Right ventricle myocardium inferior (tissue), 1 donor: ENCODE data around the gene FMOD. TPM values are rescaled to one million over a fixed set of nuclear protein-coding genes. Genes with fewer than 3 reads are reported as not detected.
"Not testable (repeated sequence)": the region's sequence is repeated elsewhere in the genome, so short reads cannot be mapped to it uniquely, and the experiment has no call there.

Experiments
- ATAC-seq: fragments of 200-7000 bp; cut with Tn5 transposase; one replicate; pipeline ENCODE4 v1.9.1; 2020; ENCODE audit warnings: mild to moderate bottlenecking, moderate library complexity
- DNase-seq: peaks from one replicate; pipeline ENCODE4 v3.0.0; 2021; ENCODE audit errors: missing footprints
- intact Hi-C: fragments of 100-400 bp; cut with DNase I; formaldehyde crosslinking; loops from one replicate; pipeline ENCODE4 v1.11.0; 2022
- total RNA-seq: library from RNA; stranded (reverse); fragmentation: NEBNext Ultra II Directional; extraction: Animal tissue kit (Norgen Biotek cat#: 25700); gene quantifications from one replicate; pipeline ENCODE4 v1.2.1, GENCODE V29; 2021
- donor health status: DM: no; HTN: yes; CAD: no; lungs with severe emphysema.

FMOD gene
- total RNA-seq, 1 donor from 2014 or later = 7.7 TPM

DNA sequence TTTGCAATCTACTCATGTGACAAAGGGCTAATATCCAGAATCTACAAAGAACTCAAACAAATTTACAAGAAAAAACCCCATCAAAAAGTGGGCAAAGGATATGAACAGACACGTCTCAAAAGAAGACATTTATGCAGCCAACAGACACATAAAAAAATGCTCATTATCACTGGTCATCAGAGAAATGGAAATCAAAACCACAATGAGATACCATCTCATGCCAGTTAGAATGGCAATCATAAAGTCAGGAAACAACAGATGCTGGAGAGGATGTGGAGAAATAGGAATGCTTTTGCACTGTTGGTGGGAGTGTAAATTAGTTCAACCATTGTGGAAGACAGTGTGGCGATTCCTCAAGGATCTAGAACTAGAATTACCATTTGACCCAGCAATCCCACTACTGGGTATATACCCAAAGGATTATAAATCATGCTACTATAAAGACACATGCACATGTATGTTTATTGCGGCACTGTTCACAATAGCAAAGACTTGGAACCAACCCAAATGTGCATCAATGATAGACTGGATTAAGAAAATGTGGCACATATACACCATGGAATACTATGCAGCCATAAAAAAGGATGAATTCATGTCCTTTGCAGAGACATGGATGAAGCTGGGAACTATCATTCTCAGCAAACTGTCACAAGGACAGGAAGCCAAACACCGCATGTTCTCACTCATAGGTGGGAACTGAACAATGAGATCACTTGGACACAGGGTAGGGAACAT lies 36.7 kb downstream of the FMOD start:
- intact Hi-C loops, DNase-seq, ATAC-seq: not testable (repeated sequence)

DNA sequence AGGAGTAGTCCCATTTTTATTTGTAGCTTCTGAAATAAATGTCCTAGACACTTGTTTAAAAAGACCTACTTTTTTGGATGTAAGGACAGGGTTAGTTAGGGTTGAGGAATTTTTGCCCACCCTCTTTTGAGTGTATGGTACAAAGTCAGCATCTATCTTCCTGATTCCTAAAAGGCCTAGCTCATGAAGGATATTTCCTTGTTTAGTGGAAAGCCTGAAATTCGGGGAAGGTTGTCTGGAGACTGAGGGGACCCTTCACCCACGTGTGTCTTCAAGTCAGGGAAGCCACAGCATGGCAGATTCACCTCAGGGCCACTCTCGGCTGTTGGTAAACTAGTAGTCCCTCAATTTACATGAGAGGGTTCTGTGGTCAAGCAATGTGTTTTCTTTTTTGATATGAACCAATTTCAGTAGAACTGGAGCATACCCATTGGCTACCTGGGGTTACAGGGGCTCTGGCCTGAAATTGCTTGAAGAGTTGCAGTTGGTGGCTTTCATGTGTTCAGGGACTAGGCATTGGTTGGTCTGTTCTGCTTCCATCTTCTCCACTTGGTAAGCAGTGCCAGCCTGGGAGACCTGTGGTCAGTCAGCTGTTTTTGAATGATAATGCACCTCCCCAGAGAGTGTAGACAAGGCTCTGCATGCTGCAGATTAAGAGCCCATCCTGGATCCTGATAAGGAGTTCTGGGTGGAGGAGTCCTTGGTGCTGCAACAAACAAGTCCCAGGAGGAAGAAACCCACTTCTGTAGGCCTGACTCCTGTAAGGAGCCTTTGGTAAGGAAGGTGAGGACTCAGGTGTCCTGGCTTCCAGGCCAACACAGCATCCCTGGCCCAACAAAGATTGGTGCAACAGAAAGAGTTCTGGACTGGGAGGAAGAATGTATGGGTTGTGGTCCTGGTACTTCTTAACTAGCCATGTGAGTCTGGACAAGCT lies 39.3 kb downstream of the FMOD start:
- ATAC-seq (no peak), DNase-seq (no peak)
- intact Hi-C loops = no loop called here

DNA sequence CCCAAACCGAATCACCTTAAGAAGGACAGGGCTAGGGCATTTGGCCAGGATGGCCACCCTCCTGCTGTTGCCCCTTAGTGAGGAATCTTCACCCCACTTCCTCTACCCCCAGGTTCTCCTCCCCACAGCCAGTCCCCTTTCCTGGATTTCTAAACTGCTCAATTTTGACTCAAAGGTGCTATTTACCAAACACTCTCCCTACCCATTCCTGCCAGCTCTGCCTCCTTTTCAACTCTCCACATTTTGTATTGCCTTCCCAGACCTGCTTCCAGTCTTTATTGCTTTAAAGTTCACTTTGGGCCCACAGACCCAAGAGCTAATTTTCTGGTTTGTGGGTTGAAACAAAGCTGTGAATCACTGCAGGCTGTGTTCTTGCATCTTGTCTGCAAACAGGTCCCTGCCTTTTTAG lies 42.0 kb downstream of the FMOD start:
- DNase-seq = no peak
- no peak for ATAC-seq
- intact Hi-C loops = loop anchor here (1.0 kb wide), 1 partner anchor 37 kb away; no protein-coding TSS in a partner anchor

DNA sequence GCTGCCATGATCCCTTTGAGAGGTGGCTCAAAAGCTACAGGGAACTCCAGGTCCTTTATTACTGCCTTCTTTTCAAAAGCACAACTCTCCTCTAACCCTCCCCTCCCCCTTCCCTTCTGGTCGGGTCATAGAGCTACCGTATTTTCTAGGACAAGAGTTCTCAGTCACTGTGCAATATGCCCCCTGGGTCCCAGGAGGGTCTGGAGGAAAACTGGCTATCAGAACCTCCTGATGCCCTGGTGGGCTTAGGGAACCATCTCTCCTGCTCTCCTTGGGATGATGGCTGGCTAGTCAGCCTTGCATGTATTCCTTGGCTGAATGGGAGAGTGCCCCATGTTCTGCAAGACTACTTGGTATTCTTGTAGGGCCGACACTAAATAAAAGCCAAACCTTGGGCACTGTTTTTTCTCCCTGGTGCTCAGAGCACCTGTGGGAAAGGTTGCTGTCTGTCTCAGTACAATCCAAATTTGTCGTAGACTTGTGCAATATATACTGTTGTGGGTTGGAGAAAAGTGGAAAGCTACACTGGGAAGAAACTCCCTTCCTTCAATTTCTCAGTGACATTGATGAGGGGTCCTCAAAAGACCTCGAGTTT lies 42.5 kb downstream of the FMOD start:
- no peak for ATAC-seq
- intact Hi-C loops = no loop called here

DNA sequence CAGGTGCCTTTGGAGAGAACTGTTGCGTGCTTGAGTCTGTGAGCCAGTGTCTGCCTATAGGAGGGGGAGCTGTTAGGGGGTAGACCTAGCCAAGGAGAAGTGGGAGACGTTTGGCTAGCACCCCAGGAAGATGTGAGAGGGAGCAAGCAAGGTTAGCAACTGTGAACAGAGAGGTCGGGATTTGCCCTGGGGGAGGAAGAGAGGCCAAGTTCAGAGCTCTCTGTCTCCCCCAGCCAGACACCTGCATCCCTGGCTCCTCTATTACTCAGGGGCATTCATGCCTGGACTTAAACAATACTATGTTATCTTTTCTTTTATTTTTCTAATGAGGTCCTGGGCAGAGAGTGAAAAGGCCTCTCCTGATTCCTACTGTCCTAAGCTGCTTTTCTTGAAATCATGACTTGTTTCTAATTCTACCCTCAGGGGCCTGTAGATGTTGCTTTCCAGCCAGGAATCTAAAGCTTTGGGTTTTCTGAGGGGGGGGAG lies 43.2 kb downstream of the FMOD start:
- no peak for DNase-seq
- intact Hi-C loops = loop anchor here (2.0 kb wide), 1 partner anchor 19 kb away; no protein-coding TSS in a partner anchor
- no peak for ATAC-seq

More for the DNA sequence above, 42.5 kb downstream of the FMOD start:
- no peak for DNase-seq

DNA sequence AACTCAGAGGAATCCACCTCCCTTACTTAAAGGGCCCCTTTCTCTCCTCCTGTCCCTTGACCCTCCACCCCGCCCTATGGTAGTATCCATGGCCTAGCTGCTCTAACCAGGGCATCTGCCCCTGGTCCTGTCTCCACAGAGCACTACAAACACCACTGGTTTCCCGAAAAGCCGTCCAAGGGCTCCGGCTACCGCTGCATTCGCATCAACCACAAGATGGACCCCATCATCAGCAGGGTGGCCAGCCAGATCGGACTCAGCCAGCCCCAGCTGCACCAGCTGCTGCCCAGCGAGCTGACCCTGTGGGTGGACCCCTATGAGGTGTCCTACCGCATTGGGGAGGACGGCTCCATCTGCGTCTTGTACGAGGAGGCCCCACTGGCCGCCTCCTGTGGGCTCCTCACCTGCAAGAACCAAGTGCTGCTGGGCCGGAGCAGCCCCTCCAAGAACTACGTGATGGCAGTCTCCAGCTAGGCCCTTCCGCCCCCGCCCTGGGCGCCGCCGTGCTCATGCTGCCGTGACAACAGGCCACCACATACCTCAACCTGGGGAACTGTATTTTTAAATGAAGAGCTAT lies 43.9 kb downstream of the FMOD start:
- ATAC-seq (no peak), DNase-seq (peak; percentile 73)
- intact Hi-C loops = loop anchor here (2.0 kb wide), 1 partner anchor 20 kb away; no protein-coding TSS in a partner anchor

DNA sequence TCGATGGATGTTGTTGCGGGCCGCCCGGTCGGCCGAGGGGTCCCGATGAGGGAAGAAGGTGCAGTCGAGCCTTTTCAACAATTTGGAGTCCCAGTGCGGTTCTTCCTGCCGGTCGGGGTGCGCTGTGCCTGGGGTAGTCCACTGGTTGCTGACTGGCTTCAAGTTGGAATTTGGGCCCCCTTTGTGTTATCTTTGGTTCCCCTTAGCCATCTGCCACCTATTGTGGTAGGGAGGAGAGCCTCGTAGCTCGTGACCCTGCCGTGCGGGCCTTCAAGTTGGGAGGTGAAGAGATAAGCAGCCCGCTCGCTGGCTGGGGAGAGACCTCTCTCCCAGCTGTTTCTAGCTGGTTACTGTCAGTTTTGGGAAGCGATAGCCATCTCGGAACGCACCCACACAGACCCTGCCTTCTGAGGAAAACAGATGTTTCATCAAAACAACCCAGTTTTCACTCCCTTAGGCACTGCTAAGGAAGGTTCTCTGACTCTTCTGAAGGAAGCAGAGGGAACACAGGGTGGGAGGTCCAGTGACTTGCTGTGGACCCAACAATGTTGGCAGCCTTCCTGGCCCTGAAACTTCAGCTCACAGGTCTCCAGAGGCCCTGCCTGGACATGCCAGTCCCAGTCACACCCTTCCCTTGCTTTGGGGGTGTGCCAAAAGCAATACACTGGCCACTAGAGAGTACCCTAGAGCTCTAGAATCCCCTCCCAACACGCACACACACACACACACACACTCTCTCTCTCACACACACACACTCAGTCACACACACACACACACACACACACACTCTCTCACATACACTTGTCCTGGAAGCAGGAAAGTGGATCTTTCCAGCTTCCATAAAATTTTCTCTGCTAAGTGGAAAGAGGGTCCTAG lies 44.6 kb downstream of the FMOD start:
- DNase-seq (peak; percentile 91), ATAC-seq (peak; percentile 60)
- intact Hi-C loops = loop anchor here (2.0 kb wide), 1 partner anchor 20 kb away; no protein-coding TSS in a partner anchor

DNA sequence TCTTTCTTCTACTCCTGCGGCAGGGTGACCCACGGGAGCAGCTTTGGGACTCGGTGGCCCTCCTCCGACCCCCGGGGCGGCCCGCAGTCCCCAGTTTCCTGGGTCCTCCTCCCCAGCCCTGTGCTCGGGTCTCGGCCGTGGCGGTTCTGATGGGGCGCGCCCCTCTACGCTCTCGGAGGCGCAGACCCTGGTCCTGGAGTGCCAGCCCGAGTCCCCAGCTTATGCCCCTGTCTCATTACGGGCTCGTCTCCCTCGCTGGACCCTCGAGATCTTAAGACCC lies 45.2 kb downstream of the FMOD start:
- peak; percentile 18 for ATAC-seq
- peak; percentile 71 for DNase-seq
- intact Hi-C loops = loop anchor here (1.0 to 2.0 kb wide), 2 partner anchors 21 to 27 kb away; no protein-coding TSS in a partner anchor

DNA sequence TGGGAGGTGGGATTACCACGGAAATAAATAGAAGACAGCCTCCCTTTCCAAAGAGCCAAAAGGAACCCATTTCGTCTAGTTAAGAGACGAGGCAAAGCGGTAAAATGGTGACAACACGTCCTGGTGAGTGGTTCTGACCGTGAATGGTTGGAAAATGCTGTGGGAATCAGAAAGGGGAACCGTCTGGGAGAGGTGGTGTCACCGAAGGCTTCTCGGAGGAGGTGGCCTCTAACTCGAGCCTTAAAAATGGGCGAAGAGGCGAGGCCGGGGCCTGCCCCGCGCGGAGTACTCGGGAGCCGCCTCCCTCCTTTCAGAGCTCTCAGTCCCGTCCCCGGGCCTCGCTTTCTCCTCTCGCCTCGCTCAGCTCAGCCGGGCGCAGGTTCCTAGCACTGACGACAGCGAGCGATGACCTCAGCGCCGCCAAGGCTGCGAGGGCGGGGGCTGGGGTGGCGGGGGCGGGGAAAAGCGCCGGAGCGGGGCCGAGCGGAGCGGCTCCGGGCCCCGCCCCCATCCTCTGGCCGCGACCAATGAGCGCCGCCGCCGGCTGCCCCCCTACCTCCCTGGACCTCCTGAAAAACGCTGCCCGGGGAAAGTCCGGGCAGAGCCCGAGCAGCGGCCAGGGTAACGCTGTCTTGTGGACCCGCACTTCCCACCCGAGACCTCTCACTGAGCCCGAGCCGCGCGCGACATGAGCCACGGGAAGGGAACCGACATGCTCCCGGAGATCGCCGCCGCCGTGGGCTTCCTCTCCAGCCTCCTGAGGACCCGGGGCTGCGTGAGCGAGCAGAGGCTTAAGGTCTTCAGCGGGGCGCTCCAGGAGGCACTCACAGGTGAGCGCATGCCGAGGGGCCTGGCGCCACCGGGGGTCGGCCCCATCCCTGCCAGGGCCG lies 45.8 kb downstream of the FMOD start, which contains the start of gene BTG2:
BTG2 (plus strand) TSS at position 601 of the 890 bp plus-strand sequence; CDS start at position 689, 88 bp downstream.
- ATAC-seq = peak; percentile 94
- intact Hi-C loops = loop anchor here (1.0 kb wide), 1 partner anchor 27 kb away; no protein-coding TSS in a partner anchor
- DNase-seq = peak; percentile 96

DNA sequence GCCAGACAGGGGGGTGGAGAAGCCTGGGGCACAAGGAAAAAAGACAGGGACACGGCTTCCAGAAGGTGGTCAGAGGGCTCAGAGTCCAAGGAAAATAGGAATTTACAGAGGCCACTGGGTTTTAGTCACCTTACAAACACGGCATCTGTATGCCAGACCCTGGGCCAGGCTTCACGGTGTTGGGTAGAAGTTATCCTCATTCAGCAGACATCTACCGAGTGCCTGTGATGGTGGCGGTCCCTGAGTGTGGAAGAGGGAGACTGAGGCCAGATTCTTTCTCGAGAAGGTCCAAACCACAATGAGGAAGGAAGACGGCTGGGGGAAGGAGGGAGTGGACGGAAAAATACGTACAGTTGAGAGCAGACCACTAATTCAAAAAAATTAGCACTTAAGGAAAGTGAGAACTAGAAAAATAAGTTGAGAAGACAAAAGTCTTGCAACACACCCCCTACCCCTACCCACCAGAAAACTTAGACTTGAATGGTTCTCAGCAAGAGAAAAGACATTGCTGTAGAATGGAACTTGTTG lies 46.5 kb downstream of the FMOD start:
- intact Hi-C loops = no loop called here
- ATAC-seq (no peak), DNase-seq (no peak)

DNA sequence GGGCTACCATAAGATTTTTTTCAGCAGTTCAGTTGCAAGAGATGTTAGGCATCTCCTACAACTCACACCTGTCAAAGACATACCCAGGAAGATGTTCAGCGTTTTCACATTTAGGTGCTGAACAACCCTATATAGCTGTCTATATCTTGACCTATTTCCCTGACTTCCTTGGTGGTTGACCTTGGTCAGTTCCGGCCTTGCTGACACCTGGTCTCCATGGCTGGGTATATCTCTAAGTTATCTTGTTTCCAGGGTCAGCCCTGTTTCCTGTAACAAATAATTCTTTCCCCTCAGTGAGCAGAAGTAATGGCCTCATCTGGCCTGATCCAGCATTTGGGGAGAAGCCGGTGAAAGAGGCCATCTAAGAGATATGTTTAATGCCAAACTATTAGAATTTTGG lies 48.0 kb downstream of the FMOD start:
- ATAC-seq (no peak), DNase-seq (no peak)
- intact Hi-C loops = no loop called here

DNA sequence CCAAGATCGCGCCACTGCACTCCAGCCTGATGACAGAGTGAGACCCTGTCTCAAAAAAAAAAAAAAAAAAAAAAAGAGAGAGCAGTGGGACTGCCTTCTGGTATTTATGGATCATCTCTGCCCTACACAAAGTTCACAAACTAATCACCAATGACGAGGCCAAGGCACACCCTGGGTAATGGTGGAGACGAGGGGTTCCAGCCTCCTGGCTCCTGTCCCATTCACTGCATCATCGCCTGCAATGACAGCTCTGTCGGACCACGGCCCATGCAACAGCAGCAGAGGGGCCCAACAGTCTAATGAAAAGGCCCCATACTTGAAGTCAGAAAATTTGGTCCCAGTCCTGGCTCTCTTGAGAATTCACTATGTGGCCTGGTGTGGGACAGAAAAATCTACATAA lies 48.5 kb downstream of the FMOD start:
- no peak for ATAC-seq
- intact Hi-C loops = no loop called here
- DNase-seq = no peak

DNA sequence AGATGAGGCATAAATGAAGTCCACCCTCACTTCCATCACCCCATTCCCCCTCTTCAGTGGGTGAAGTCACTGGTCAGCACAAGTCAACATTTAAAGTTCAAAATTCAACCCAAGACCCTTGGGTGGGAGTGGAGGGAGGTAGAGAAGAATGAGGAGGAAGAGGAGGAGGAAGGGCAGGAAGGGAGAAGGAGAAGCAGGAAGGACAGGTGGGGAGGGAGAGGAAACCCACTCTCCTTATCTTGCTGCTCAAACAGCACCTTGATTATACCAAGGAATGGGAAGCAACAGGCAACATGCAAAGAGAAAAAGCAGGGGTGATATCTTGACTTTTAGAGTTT lies 49.6 kb downstream of the FMOD start:
- intact Hi-C loops = no loop called here
- ATAC-seq (no peak), DNase-seq (no peak)

DNA sequence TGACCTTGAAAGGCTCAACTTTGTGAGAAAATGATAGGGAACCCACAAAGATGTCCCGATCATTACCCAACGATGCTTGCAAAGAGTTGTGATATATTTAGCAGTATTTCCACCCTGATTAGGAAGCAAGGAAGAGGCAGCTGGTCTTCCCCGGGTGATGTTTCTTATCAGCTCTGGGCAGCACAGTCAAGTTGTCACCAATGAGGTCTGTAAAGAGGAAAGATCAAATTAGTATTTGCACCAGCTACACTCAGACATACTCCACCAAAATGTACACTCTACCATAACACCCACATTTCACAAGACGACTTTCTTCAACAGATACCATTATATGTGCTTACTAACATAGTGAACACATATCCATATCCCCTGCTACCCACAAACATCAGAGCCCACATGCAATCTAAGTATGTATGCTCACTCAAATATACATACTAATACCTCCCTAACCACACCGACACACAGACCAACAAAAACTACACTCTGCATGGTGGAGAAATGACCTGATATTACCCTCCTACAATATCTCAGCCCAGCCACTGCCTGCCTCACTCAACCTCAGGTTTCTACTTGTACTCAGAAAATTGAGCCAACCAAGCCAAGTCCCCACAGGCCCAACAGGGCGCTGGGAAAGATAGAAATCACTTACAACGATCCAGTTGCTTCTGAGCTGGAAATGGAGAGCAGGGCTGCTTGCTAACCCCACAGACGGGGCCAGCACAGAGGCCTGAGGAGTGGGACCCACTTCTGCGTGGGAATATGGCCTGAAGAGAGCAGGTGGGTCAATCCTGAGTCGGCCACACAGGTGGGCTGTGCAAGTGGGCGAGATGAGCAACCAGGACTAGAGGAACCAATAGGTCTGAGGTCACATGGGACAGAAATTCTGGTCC lies 50.2 kb downstream of the FMOD start:
- intact Hi-C loops = no loop called here
- ATAC-seq (no peak), DNase-seq (no peak)

DNA sequence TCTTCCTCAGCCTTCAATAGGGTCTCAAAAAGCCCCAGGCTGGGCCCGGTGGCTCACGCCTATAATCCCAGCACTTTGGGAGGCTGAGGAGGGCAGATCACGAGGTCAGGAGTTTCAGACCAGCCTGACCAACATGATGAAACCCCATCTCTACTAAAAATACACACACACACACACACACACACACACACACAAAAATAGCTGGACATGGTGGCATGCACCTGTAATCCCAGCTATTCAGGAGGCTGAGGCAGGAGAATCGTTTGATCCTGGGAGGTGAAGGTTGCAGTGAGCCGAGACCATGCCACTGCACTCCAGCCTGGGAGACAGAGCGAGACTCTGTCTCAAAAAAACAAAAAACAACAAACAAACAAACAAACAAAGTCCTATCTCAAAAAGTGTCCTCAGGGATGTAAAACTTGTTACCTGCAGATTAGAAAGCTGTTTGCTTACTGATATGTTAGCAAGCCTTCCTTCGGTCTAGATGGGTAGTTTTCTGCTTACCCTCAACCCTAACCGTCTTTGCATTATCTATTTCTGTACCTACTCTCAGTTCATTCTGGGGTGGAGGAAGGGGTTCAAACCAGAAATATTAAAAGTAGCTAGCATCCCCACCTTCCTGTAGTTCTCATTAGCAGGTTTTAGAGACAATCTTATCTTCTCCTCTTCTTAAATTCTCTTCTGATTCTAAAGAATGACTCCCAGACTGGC lies 51.0 kb downstream of the FMOD start:
- intact Hi-C loops, ATAC-seq, DNase-seq: not testable (repeated sequence)
